Measurements from ENCODE around the gene MYO10.

DNA sequence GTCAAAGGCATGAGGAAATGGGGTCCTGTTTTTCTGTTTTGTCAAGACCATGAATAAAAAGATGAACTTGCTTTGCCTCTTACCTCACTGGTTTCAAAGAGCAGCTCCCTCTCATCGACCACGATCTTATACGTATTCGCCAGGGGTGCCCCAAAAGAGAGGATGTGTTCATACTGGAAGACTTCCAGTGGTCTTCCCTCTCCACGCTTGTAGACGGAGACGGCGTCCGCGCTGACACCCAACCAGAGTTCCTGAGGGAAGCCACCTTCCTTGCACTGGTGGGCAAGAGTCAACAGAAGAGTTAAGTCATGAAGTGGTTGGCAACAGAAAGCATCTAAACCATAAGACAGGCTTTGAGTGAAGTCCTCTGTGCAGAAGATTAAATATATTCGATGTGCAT is 267.9 kb downstream of the MYO10 start:
- no peak for TF ChIP-seq CTCF (conservative IDR thresholded peaks at IDR 0.05; ENCODE audit: low read length)
- no peak for TF ChIP-seq EZH2phosphoT487 (IDR thresholded peaks at IDR 0.05; ENCODE audit: borderline replicate concordance, low read depth, low read length)

All from OCI-LY7 (cell line).